ENCODE results near the gene MXD4. TPM values are rescaled to one million over a fixed set of nuclear protein-coding genes. Genes with fewer than 3 reads are reported as not detected.
A peak's percentile ranks its signal among the peaks of the same experiment; 100 is the strongest.

Gene MXD4
- total and polyA plus RNA-seq, 4 donors = 34.4 to 65.1 (median 47.8) TPM

GRCh38 chr4:2295900-2296442 lies 34.1 kb upstream of the MXD4 start:
- H3K4me1 ChIP-seq (ENCODE audit: control insufficient read depth in 5 of 5, insufficient read depth in 5 of 5, low read length in 5 of 5) = no peaks in the 10 kb centered on the region
- peaks cover 0 to 3% (median 0%) of the 10 kb centered on the region in 4 donors for H3K36me3 ChIP-seq (ENCODE audit: control insufficient read depth in 4 of 4, insufficient read depth in 4 of 4, low read length in 4 of 4)
- H3K27me3 ChIP-seq (ENCODE audit: control insufficient read depth in 3 of 3, insufficient read depth in 3 of 3, low read length in 2 of 3) = no peaks in the 10 kb centered on the region
- no peak overlapping the region for H3K4me3 ChIP-seq
- H3K9ac ChIP-seq (ENCODE audit: insufficient read depth in 1 of 2, low read length in 2 of 2) = no peak overlapping the region
- peaks cover 0 to 1% (median 0%) of the 10 kb centered on the region in 4 donors for H3K9me3 ChIP-seq (ENCODE audit: control insufficient read depth in 4 of 4, insufficient read depth in 3 of 4, low read length in 3 of 4)
- no peak overlapping the region for H3K27ac ChIP-seq (ENCODE audit: low read depth in 1 of 2, low read length in 1 of 2)
- no peak for DNase-seq
- peak; percentile 11 for ATAC-seq (ENCODE audit: insufficient read depth, low FRiP score)
- TF ChIP-seq CTCF (IDR thresholded peaks at IDR 0.05; ENCODE audit: control extremely low read depth, extremely low read depth) = no peak
- WGBS, 2 donors = 88 to 90% methylated on average over 14 of the region's 14 CpGs

- Histone ChIP-seq H3K9me3 (ENCODE audit: control insufficient read depth in 4 of 4, insufficient read depth in 3 of 4, low read length in 3 of 4) (peaks cover 0 to 1% (median 0%) of the 10 kb centered on the region in 4 donors), H3K27ac (ENCODE audit: low read depth in 1 of 2, low read length in 1 of 2) (no peak overlapping the region), H3K4me1 (ENCODE audit: control insufficient read depth in 5 of 5, insufficient read depth in 5 of 5, low read length in 5 of 5) (no peaks in the 10 kb centered on the region), H3K27me3 (ENCODE audit: control insufficient read depth in 3 of 3, insufficient read depth in 3 of 3, low read length in 2 of 3) (no peaks in the 10 kb centered on the region), H3K9ac (ENCODE audit: insufficient read depth in 1 of 2, low read length in 2 of 2) (no peak overlapping the region), H3K36me3 (ENCODE audit: control insufficient read depth in 4 of 4, insufficient read depth in 4 of 4, low read length in 4 of 4) (peaks cover 0 to 3% (median 0%) of the 10 kb centered on the region in 4 donors), H3K4me3 (no peak overlapping the region)
- WGBS, 2 donors = 58 to 76% methylated on average over 9 of the region's 9 CpGs
- DNase-seq (no peak), ATAC-seq (ENCODE audit: insufficient read depth, low FRiP score) (no peak)
- TF ChIP-seq CTCF (IDR thresholded peaks at IDR 0.05; ENCODE audit: control extremely low read depth, extremely low read depth) = no peak
These were observed 33.6 kb upstream of the MXD4 start for GRCh38 chr4:2295500-2295899.

GRCh38 chr4:2292646-2293108 lies 30.8 kb upstream of the MXD4 start:
- 73 to 80% methylated on average over 6 of the region's 6 CpGs for WGBS, 2 donors
- Histone ChIP-seq H3K9me3 (ENCODE audit: control insufficient read depth in 4 of 4, insufficient read depth in 3 of 4, low read length in 3 of 4) (peaks cover 0 to 1% (median 0%) of the 10 kb centered on the region in 4 donors), H3K27ac (ENCODE audit: low read depth in 1 of 2, low read length in 1 of 2) (no peak overlapping the region), H3K4me3 (no peak overlapping the region), H3K36me3 (ENCODE audit: control insufficient read depth in 4 of 4, insufficient read depth in 4 of 4, low read length in 4 of 4) (peaks cover 0 to 5% (median 0%) of the 10 kb centered on the region in 4 donors), H3K27me3 (ENCODE audit: control insufficient read depth in 3 of 3, insufficient read depth in 3 of 3, low read length in 2 of 3) (no peaks in the 10 kb centered on the region), H3K9ac (ENCODE audit: insufficient read depth in 1 of 2, low read length in 2 of 2) (no peak overlapping the region), H3K4me1 (ENCODE audit: control insufficient read depth in 5 of 5, insufficient read depth in 5 of 5, low read length in 5 of 5) (no peaks in the 10 kb centered on the region)
- TF ChIP-seq CTCF (IDR thresholded peaks at IDR 0.05; ENCODE audit: control extremely low read depth, extremely low read depth) = no peak
- ATAC-seq (ENCODE audit: insufficient read depth, low FRiP score) (no peak), DNase-seq (no peak)
